ENCODE data around the gene EEF1E1. TPM values are rescaled to one million over a fixed set of nuclear protein-coding genes. Genes with fewer than 3 reads are reported as not detected.
"Not testable (repeated sequence)": the region's sequence is repeated elsewhere in the genome, so short reads cannot be mapped to it uniquely, and the experiment has no call there.

The EEF1E1 gene
- total RNA-seq, 1 experiment from 2014 or later, result 50.9 TPM

GRCh38 chr6:8057263-8057662 is 45.1 kb downstream of the EEF1E1 start:
- DNase-seq, result no peak
- H3K4me3 ChIP-seq, result no peak overlapping the region
- H3F3A ChIP-seq (ENCODE audit: insufficient read depth, low read depth), result no peaks in the 10 kb centered on the region
- H3K27me3 ChIP-seq (ENCODE audit: insufficient read depth, low read depth), result no peaks in the 10 kb centered on the region
- BruUV-seq (replicated peaks), result no TSS peak
- TF ChIP-seq, protein P1, sequence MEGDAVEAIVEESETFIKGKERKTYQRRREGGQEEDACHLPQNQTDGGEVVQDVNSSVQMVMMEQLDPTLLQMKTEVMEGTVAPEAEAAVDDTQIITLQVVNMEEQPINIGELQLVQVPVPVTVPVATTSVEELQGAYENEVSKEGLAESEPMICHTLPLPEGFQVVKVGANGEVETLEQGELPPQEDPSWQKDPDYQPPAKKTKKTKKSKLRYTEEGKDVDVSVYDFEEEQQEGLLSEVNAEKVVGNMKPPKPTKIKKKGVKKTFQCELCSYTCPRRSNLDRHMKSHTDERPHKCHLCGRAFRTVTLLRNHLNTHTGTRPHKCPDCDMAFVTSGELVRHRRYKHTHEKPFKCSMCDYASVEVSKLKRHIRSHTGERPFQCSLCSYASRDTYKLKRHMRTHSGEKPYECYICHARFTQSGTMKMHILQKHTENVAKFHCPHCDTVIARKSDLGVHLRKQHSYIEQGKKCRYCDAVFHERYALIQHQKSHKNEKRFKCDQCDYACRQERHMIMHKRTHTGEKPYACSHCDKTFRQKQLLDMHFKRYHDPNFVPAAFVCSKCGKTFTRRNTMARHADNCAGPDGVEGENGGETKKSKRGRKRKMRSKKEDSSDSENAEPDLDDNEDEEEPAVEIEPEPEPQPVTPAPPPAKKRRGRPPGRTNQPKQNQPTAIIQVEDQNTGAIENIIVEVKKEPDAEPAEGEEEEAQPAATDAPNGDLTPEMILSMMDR (conservative IDR thresholded peaks at IDR 0.05), result no peak
- TF ChIP-seq EZH2 (IDR thresholded peaks at IDR 0.05; ENCODE audit: low read depth), result no peak
- POLR2A ChIA-PET (ENCODE audit: unreplicated experiment), result no interaction called here
- H2AFZ ChIP-seq, result no peak overlapping the region
- no peaks in the 10 kb centered on the region for H3K4me1 ChIP-seq (replicated peaks; ENCODE audit: insufficient read depth)
- H3K79me2 ChIP-seq (ENCODE audit: low read depth), result no peaks in the 10 kb centered on the region
- no peak overlapping the region for H3K4me2 ChIP-seq
- CTCF ChIA-PET, result no interaction called here
- no peaks in the 10 kb centered on the region for H3K36me3 ChIP-seq (ENCODE audit: low read depth)
- no peak overlapping the region for H3K27ac ChIP-seq
- H3K9me3 ChIP-seq (ENCODE audit: insufficient read depth, low read depth), result no peaks in the 10 kb centered on the region
- intact Hi-C loops (cut with micrococcal nuclease; ENCODE audit: unreplicated experiment), result loop anchor here (5.0 kb wide), 1 partner anchor 160 kb away; no protein-coding TSS in a partner anchor
- H3K9me2 ChIP-seq (ENCODE audit: insufficient read depth), result no peaks in the 10 kb centered on the region
- H4K20me1 ChIP-seq (ENCODE audit: insufficient read depth), result no peaks in the 10 kb centered on the region

GRCh38 chr6:8054276-8054675 is 48.1 kb downstream of the EEF1E1 start:
- intact Hi-C loops (cut with micrococcal nuclease; ENCODE audit: unreplicated experiment), result no loop called here
- Histone ChIP-seq H4K20me1 (ENCODE audit: insufficient read depth) (no peaks in the 10 kb centered on the region), H3K4me2 (no peak overlapping the region), H3K4me3 (no peak overlapping the region), H3K9me2 (ENCODE audit: insufficient read depth) (no peaks in the 10 kb centered on the region), H3K27ac (no peak overlapping the region), H3K9me3 (ENCODE audit: insufficient read depth, low read depth) (no peaks in the 10 kb centered on the region), H3F3A (ENCODE audit: insufficient read depth, low read depth) (no peaks in the 10 kb centered on the region), H3K79me2 (ENCODE audit: low read depth) (no peaks in the 10 kb centered on the region), H3K4me1 (replicated peaks; ENCODE audit: insufficient read depth) (no peaks in the 10 kb centered on the region), H3K27me3 (ENCODE audit: insufficient read depth, low read depth) (no peaks in the 10 kb centered on the region), H2AFZ (no peak overlapping the region), H3K36me3 (ENCODE audit: low read depth) (no peaks in the 10 kb centered on the region)
- TF ChIP-seq EZH2 (IDR thresholded peaks at IDR 0.05; ENCODE audit: low read depth), result no peak
- TF ChIP-seq, protein P1 (conservative IDR thresholded peaks at IDR 0.05), result no peak
- POLR2A ChIA-PET (ENCODE audit: unreplicated experiment), result interaction anchor here (0.6 kb wide), 1 partner anchor 174 kb away, joined by 3 read pairs; no protein-coding TSS in a partner anchor
- no peak for DNase-seq
- CTCF ChIA-PET, result no interaction called here
- BruUV-seq (replicated peaks), result no TSS peak

DNA sequence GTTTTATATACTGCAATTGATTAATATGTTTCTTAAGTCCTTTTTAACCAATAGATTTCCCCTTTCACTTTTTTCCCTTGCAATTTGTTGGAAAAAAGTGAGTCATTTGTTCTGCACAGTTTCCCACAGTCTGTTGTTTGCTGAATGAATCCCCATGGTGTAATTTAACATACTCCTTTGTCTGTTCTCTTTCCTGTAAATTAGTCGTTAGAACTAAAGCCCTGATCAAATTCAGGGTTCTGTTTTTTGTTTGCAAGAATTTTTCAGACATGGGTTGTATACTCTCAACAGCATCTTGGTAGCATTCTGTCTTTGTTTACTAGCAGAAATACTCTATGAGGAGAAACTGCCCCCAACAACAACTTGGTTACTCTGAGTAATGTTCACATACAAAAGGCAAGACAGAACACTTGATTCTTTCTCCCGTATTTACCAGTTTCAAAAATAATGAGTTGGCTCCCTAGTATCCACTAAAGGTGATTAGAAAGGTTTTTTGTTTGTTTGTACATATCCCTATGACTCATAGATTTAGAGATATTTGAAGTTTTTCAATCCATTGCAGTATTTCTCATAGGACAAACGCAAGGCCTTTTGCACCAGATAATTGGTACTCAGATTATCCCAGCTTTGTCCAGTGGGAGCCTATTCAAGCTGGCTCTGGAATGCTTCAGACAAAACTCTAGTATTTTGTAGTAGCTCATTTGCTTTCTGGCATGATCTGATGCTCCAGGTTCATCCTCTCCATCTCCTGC is 54.6 kb downstream of the EEF1E1 start:
- Histone ChIP-seq H3K79me2 (ENCODE audit: low read depth) (no peaks in the 10 kb centered on the region), H3K9me3 (ENCODE audit: insufficient read depth, low read depth) (no peaks in the 10 kb centered on the region)

DNA sequence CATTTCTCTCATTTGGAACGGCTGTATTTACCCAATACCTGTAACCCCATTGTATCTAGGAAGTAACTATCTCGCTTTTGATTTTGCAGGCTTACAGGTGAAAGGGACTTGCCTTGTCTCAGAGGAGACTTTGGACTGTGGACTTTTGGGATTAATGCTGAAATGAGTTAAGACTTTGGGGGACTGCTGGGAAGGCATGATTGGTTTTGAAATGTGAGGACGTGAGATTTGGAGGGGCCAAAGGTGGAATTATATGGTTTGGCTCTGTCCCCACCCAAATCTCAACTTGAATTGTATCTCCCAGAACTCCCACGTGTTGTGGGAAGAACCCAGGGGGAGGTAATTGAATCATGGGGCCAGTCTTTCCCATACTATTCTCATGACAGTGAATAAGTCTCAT is 56.6 kb downstream of the EEF1E1 start:
- CTCF ChIA-PET; H3K4me3 ChIP-seq; H3K36me3 ChIP-seq (ENCODE audit: low read depth); H3K9me2 ChIP-seq (ENCODE audit: insufficient read depth); H3K27ac ChIP-seq; DNase-seq; intact Hi-C loops (cut with micrococcal nuclease; ENCODE audit: unreplicated experiment); H2AFZ ChIP-seq; H3K9me3 ChIP-seq (ENCODE audit: insufficient read depth, low read depth); H3F3A ChIP-seq (ENCODE audit: insufficient read depth, low read depth); H3K79me2 ChIP-seq (ENCODE audit: low read depth); BruUV-seq (replicated peaks); POLR2A ChIA-PET (ENCODE audit: unreplicated experiment); H3K27me3 ChIP-seq (ENCODE audit: insufficient read depth, low read depth); H4K20me1 ChIP-seq (ENCODE audit: insufficient read depth); H3K4me2 ChIP-seq: not testable (repeated sequence)
- peaks cover 14% of the 10 kb centered on the region for H3K4me1 ChIP-seq (replicated peaks; ENCODE audit: insufficient read depth)

More for the DNA sequence above, 54.6 kb downstream of the EEF1E1 start:
- peak overlapping the region; percentile 54 for H3K4me2 ChIP-seq
- no peak overlapping the region for H2AFZ ChIP-seq
- peaks cover 5% of the 10 kb centered on the region; the same call in 1 of the 2 replicates for H3F3A ChIP-seq (ENCODE audit: insufficient read depth, low read depth)
- no peak overlapping the region for H3K4me3 ChIP-seq
- DNase-seq, result peak in 1 of 2 experiments; percentile 61
- H3K27ac ChIP-seq, result peak overlapping the region; percentile 83
- peaks cover 14% of the 10 kb centered on the region for H3K4me1 ChIP-seq (replicated peaks; ENCODE audit: insufficient read depth)
- intact Hi-C loops (cut with micrococcal nuclease; ENCODE audit: unreplicated experiment), result no loop called here
- no peaks in the 10 kb centered on the region for H3K36me3 ChIP-seq (ENCODE audit: low read depth)
- no peak for TF ChIP-seq EZH2 (IDR thresholded peaks at IDR 0.05; ENCODE audit: low read depth)
- TF ChIP-seq, protein P1 (conservative IDR thresholded peaks at IDR 0.05), result no peak
- no peaks in the 10 kb centered on the region for H3K9me2 ChIP-seq (ENCODE audit: insufficient read depth)
- ChIA-PET POLR2A (ENCODE audit: unreplicated experiment) (no interaction called here), CTCF (no interaction called here)
- no TSS peak for BruUV-seq (replicated peaks)
- H3K27me3 ChIP-seq (ENCODE audit: insufficient read depth, low read depth), result no peaks in the 10 kb centered on the region
- H4K20me1 ChIP-seq (ENCODE audit: insufficient read depth), result no peaks in the 10 kb centered on the region

Measured in PC-9 (cell line).